ENCODE results near the gene GPRASP2. TPM values are rescaled to one million over a fixed set of nuclear protein-coding genes. Genes with fewer than 3 reads are reported as not detected.

GPRASP2 gene
- polyA plus RNA-seq, 1 experiment, result 15.7 TPM

Small RNAs within 50 kb of the gene (small RNA-seq; reads per million reads assigned to genes)
- not detected for gene RNU6-589P (ENCODE audit: insufficient read length, low read depth)

Other genes starting within 250 kb of the GPRASP2 start
- not detected in 2 replicates for gene TCP11X2, start 240.6 kb upstream of the GPRASP2 start, polyA plus RNA-seq (2011; rRNA removed)
- gene TMSB15A, start 195.7 kb upstream of the GPRASP2 start, polyA plus RNA-seq (2011; rRNA removed), result 22.6 and 35.6 TPM in 2 replicates
- 20.2 and 20.5 TPM in 2 replicates for gene ARMCX5, start 112.9 kb upstream of the GPRASP2 start, polyA plus RNA-seq (2011; rRNA removed)
- gene GPRASP1, start 61.0 kb upstream of the GPRASP2 start, polyA plus RNA-seq (2011; rRNA removed), result 2.2 and 2.7 TPM in 2 replicates
- 5.3 and 6.9 TPM in 2 replicates for gene GPRASP3, start 8.3 kb downstream of the GPRASP2 start, polyA plus RNA-seq (2011; rRNA removed)
- gene RAB40AL, start 224.8 kb downstream of the GPRASP2 start, polyA plus RNA-seq (2011; rRNA removed), result 0.21 and 0.42 TPM in 2 replicates

Measured in AG04450 (cell line).